ENCODE data around the gene PNMA8B.

DNA sequence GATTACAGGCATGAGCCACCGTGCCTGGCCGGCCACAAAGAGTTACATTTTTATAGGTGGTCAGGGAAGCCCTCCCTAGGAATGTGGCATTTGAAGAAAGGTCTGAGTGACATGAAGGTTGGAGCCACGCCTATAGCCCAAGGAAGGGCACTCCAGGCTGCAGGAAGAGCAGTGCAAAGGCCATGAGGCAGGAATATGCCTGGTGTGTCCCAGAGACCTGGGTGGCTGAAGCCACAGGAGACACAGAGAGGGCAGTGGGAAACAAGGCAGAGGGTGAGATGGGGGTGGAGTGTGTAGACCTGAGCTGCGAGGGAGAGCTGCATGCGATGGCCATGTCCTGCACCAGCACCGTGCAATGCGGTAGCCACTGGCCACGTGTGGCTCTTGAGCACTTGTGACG lies 4.9 kb downstream of the PNMA8B start:
- TF ChIP-seq, protein P1, sequence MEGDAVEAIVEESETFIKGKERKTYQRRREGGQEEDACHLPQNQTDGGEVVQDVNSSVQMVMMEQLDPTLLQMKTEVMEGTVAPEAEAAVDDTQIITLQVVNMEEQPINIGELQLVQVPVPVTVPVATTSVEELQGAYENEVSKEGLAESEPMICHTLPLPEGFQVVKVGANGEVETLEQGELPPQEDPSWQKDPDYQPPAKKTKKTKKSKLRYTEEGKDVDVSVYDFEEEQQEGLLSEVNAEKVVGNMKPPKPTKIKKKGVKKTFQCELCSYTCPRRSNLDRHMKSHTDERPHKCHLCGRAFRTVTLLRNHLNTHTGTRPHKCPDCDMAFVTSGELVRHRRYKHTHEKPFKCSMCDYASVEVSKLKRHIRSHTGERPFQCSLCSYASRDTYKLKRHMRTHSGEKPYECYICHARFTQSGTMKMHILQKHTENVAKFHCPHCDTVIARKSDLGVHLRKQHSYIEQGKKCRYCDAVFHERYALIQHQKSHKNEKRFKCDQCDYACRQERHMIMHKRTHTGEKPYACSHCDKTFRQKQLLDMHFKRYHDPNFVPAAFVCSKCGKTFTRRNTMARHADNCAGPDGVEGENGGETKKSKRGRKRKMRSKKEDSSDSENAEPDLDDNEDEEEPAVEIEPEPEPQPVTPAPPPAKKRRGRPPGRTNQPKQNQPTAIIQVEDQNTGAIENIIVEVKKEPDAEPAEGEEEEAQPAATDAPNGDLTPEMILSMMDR (IDR thresholded peaks at IDR 0.05): no peak
- no peak for TF ChIP-seq POLR2A (IDR thresholded peaks at IDR 0.05)

Measured in breast epithelium (tissue), 3 donors.